Mesodermal cell (in vitro differentiated cells): ENCODE measurements around the gene ANTXR2.

Experiments
- H3K27ac ChIP-seq: 2 replicates; pipeline ENCODE4 v1.7.0; 2013; ENCODE audit warnings: mild to moderate bottlenecking, low read depth, low read length, moderate library complexity; ENCODE audit not compliant: severe bottlenecking
- H3K36me3 ChIP-seq: 2 replicates; pipeline ENCODE4 v1.7.1; 2013; ENCODE audit warnings: mild to moderate bottlenecking, low read length, moderate library complexity; ENCODE audit not compliant: control insufficient read depth, insufficient read depth
- H3K4me1 ChIP-seq: one replicate; pipeline ENCODE4 v1.7.1; 2013; ENCODE audit warnings: mild to moderate bottlenecking, low read length; ENCODE audit not compliant: insufficient read depth, control insufficient read depth, poor library complexity, severe bottlenecking
- H3K4me3 ChIP-seq: 2 replicates; pipeline ENCODE4 v1.7.0; 2013; ENCODE audit warnings: low read length, control low read depth, mild to moderate bottlenecking; ENCODE audit not compliant: insufficient read depth, poor library complexity, severe bottlenecking; ENCODE audit errors: extremely low read depth
- H3K9me3 ChIP-seq: 2 replicates; pipeline ENCODE4 v1.7.1; 2013; ENCODE audit warnings: mild to moderate bottlenecking, low read length, moderate library complexity; ENCODE audit not compliant: control insufficient read depth
- WGBS, 2 experiments: methylation state at CpG; one replicate each; pipeline ENCODE4 v1.1.5; 2013; ENCODE audit warnings: missing lambda C conversion rate in 2 of 2; ENCODE audit not compliant: insufficient coverage in 2 of 2; 5-methylcytosine and 5-hydroxymethylcytosine counted together

The ANTXR2 gene

DNA sequence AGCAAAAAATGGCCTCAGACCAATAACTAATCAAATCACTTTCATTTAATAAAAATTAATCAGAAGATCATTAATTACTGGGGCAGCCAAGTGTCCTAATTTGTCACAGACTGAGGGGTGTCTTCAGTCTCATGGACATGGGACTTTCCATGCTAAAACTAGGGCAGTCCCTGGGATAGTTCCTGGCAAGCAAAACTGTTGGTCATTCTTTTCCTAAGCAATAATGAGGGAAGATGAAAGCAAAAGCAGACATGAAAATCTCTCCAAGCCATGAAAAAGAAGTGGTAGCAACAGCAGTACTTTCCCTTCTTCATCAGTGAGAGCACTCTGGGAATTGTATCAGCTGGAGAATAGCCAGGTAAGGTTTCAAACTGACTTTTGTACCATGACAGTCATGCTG is 3.7 kb upstream of the ANTXR2 start:
- no peaks in the 10 kb centered on the region for H3K36me3 ChIP-seq
- H3K4me1 ChIP-seq = peaks cover 20% of the 10 kb centered on the region
- no peak overlapping the region for H3K4me3 ChIP-seq
- H3K27ac ChIP-seq = no peak overlapping the region
- no peaks in the 10 kb centered on the region for H3K9me3 ChIP-seq

DNA sequence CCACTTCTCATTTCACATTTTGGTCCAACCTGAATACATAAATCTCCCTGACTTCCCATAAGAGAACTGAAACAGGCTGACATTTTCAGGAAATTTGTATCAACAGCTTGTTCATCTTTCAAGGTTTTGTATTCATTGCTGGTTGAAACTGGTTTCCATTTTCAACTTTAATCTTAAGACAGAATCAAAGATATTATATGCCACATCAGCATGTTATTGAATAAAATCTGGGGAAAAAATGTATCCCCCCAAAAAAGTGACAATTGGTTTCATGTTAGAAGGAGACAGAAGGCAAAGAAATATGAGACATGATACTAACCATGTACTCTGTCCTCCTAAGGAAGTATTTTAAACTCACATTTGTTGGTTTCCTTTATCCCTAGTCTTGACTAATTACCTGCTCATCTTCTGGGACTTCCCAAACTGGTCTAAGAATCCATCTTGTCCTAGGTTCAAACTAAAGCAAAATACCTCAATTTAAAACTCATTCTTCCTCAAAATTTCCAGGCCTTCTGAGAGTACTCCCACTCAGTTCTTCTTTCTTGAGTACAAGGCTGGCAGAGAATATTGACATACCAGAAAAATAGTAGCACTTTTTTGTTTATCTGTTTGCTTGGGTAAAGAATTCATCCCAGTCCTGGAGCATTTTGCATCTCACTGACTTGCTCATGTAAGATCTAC is 3.1 kb upstream of the ANTXR2 start:
- H3K9me3 ChIP-seq = no peaks in the 10 kb centered on the region
- no peak overlapping the region for H3K27ac ChIP-seq
- H3K4me3 ChIP-seq = no peak overlapping the region
- no peaks in the 10 kb centered on the region for H3K36me3 ChIP-seq
- H3K4me1 ChIP-seq = peaks cover 20% of the 10 kb centered on the region

DNA sequence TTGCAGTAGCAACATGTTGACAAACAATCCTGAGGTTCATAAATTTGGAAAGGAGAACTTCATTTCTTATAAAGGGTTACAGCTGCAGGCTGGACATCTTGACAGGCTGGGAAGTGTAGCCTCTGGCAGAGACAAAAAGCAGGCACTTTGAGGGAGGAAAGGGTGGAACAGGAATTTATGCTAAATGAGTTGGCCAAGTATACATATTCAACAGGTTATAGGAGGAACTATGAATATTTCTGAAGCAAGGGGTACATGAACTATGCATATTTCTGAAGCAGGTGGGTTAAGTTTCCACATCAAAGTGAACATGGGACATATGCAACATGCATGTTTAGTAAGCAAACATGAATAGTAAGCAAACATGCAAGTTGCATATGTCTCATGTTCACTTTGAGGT is 1.6 kb upstream of the ANTXR2 start:
- Histone ChIP-seq H3K4me1 (peaks cover 25% of the 10 kb centered on the region), H3K9me3 (no peaks in the 10 kb centered on the region)

DNA sequence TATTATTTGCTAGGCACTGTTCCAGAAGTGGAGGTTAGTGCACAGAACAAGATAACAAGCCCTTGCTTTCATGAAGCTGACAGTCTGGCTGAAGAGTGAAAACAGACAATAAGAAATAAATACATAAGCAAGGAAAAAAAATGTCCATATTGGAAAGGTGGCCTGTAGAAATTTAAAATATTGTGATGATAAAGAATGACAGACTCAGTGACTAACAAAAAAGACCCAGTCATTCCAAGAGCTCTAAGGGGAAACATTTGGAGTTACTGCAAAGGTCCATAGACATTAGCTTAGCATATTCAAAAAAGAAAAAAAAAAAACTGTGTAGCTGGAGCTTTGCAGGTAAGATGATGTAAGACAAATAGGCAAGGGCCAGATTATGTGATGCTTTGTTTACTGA is 1.0 kb upstream of the ANTXR2 start:
- peak overlapping the region; percentile 93 for H3K27ac ChIP-seq

More for the DNA sequence above, 1.6 kb upstream of the ANTXR2 start:
- H3K36me3 ChIP-seq = peaks cover 6% of the 10 kb centered on the region
- H3K27ac ChIP-seq = no peak overlapping the region
- H3K4me3 ChIP-seq = no peak overlapping the region

DNA sequence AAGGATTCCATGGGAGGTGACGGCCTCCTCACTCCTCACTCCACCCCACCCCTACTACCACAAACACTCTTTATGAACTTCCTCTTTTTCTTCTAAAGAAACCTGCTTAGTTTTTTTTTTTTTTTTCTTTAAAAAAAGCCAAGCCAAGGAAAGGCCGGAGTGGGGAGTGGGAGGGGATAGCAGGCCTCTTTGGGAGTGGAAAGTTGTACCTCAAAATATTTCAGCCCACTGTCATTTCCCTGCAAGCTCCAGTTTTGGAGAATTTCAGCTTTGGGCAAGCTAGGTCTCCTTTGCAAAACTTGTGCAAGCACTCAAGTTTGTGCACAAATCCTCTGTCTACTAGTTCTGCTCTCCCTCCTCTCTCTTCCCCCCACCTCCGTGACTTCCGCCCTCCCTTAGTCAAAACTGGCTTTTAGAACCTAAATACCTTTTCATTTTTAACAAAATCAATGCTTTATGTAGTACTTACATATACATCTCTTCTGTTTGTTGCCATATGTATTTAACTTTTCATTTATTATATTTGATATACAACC is 512 bp upstream of the ANTXR2 start:
- Histone ChIP-seq H3K4me1 (peaks cover 25% of the 10 kb centered on the region), H3K9me3 (no peaks in the 10 kb centered on the region), H3K36me3 (peaks cover 17% of the 10 kb centered on the region), H3K4me3 (peak overlapping the region; percentile 87), H3K27ac (peak overlapping the region; percentile 93)
- WGBS, 2 experiments = 47% methylated on average over 3 of the region's 4 CpGs; no CpG with 5 or more reads in 1 of the 2 experiments

More for the DNA sequence above, 1.0 kb upstream of the ANTXR2 start:
- peaks cover 25% of the 10 kb centered on the region for H3K4me1 ChIP-seq
- H3K9me3 ChIP-seq = no peaks in the 10 kb centered on the region
- peaks cover 12% of the 10 kb centered on the region for H3K36me3 ChIP-seq
- H3K4me3 ChIP-seq = no peak overlapping the region

DNA sequence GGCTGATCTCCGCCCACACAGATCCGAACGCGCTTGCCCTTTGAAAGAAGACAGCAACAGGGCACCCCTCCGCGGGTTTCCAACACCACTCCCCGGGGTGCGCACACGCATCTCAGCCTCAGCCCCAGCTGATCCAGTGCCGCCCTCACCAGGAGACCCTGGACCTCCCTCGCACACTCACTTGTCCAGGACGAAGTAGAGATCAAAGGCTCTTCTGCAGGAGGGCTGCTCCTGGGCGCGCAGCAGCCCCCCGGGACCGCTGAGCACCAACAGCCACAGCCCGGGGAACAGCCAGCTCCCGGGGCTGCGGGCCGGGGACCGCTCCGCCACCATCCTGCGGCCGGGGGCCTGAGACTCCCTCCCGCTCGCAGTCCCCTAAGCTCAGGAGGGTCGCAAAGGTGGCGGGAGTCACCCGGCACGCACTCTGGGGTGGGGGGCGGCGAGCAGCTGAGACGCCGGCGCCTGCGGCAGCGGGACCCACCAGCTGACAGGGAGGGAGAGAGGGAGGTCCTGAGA is 743 bp downstream of the ANTXR2 start:
- Histone ChIP-seq H3K36me3 (peaks cover 29% of the 10 kb centered on the region), H3K4me1 (peaks cover 25% of the 10 kb centered on the region), H3K27ac (peak overlapping the region; percentile 93), H3K4me3 (peak overlapping the region; percentile 87), H3K9me3 (no peaks in the 10 kb centered on the region)
- 0 to 1% methylated on average over 24 to 25 of the region's 37 CpGs for WGBS, 2 experiments

- H3K27ac ChIP-seq = peak overlapping the region; percentile 93
- H3K9me3 ChIP-seq = no peaks in the 10 kb centered on the region
These were observed 1.3 kb downstream of the ANTXR2 start for GRCh38 chr4:80071604-80072227.

GRCh38 chr4:80070880-80071603 is 2.0 kb downstream of the ANTXR2 start:
- peaks cover 25% of the 10 kb centered on the region for H3K4me1 ChIP-seq
- H3K9me3 ChIP-seq = no peaks in the 10 kb centered on the region
- WGBS, 2 experiments = 57% methylated on average over 1 of the region's 6 CpGs; no CpG with 5 or more reads in 1 of the 2 experiments
- peak overlapping the region; percentile 87 for H3K4me3 ChIP-seq
- peaks cover 37% of the 10 kb centered on the region for H3K36me3 ChIP-seq
- H3K27ac ChIP-seq = no peak overlapping the region

More at GRCh38 chr4:80071604-80072227, 1.3 kb downstream of the ANTXR2 start:
- Histone ChIP-seq H3K4me1 (peaks cover 25% of the 10 kb centered on the region), H3K4me3 (peak overlapping the region; percentile 87), H3K36me3 (peaks cover 35% of the 10 kb centered on the region)
- 2 to 3% methylated on average over 11 to 12 of the region's 15 CpGs for WGBS, 2 experiments

DNA sequence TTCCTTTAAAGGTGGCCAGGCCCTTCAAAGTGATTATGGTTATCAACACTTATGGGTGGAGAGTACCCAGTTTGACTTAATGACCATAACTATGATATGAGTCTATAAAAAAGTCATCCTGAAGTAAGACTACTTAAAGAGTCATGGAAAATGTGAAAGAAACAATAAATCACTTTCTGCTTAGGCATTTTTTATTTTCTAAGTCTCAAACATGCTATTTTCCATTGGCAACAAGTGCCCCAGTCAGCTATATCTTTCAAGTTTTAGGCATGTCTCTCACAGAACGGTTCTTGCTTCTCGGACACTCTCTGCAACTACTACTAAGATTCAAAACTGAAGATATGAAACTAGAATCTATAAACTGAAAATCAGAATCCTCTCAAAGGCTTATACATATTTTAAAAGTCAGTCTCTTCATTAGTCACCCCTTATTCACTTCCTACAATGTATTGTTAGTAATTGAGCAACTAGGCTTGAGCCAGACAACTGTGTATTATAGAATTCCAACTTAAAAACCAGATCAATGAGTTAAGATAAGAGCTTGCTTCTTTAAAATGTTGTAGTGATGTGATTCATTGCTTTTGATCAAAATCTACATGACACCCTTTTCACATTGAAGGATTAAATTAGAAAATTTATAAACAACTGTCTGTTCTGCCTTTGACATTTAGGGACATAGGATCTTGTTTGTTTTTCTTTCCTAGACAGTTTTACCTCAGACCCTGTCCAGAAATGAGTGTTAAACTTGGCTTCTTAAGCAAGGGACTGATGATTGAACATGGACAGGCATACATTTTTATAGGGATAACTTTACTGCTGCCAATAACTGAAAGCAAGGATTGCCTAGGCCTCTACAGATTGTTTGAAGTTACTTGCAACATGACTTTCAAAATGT is 2.9 kb downstream of the ANTXR2 start:
- H3K27ac ChIP-seq = no peak overlapping the region
- peaks cover 44% of the 10 kb centered on the region for H3K36me3 ChIP-seq
- H3K4me3 ChIP-seq = peak overlapping the region; percentile 87
- peaks cover 22% of the 10 kb centered on the region for H3K4me1 ChIP-seq
- WGBS, 2 experiments = 100% methylated on average over 2 of the region's 2 CpGs
- H3K9me3 ChIP-seq = no peaks in the 10 kb centered on the region
